Rectal smooth muscle tissue (tissue), 1 donor: ENCODE measurements around the gene EZH2.

Experiments used
- H3K27ac ChIP-seq: one replicate; pipeline ENCODE4 v1.7.0; 2013; ENCODE audit warnings: low read depth, low read length, inconsistent platforms
- H3K27me3 ChIP-seq: one replicate; pipeline ENCODE4 v1.7.0; 2013; ENCODE audit warnings: low read length; ENCODE audit not compliant: control insufficient read depth, insufficient read depth
- H3K36me3 ChIP-seq: one replicate; pipeline ENCODE4 v1.7.0; 2013; ENCODE audit warnings: low read length; ENCODE audit not compliant: control insufficient read depth, insufficient read depth
- H3K4me1 ChIP-seq: one replicate; pipeline ENCODE4 v1.7.0; 2013; ENCODE audit warnings: low read length; ENCODE audit not compliant: control insufficient read depth, insufficient read depth
- H3K4me3 ChIP-seq: one replicate; pipeline ENCODE4 v1.7.0; 2013; ENCODE audit warnings: low read length
- H3K9ac ChIP-seq: one replicate; pipeline ENCODE4 v1.7.0; 2013; ENCODE audit warnings: low read length

Gene EZH2

DNA sequence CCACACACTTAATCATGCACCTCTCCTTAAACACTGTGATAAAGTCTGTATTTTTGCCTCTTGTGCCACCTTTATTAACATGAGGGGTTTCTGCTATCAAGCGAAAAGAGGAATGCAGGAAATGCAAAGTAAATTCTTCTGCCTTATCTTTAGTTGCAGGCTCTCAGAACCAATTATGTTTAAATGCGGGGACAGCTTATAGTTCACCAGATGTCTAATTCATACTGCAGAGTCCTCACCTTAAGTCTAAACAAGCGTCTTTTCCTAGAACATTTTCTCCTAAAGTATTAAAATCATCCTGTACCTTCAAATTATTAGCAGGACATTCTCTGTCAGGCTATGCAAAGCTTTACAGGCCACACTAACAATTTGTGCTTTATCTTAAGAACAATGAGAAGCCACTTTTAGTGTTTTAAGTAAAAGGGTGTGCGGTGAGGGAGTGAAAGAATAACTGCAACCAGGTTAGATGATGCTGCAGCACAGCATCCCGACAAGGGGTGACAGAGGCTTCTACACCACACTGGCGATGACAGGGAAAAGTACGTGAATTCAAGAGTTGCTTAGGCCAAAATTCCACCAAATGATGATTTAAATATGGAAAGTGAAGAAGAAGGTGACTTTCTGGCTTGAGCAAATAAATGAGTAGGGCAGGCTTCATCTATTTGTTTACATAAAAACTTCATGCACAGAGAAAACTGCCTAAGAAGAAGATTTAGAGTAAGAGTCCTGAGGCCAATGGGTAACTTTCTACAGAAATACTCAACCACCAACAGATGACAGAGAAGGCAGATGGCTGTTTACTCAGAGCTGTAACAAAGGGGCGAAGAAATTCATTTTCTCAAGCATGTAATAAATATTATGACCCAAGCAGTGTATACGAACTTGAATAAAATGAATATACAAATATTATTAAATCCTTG, 36.0 kb downstream of the EZH2 start:
- Histone ChIP-seq H3K36me3 (no peaks in the 10 kb centered on the region), H3K4me3 (no peak overlapping the region), H3K9ac (no peak overlapping the region), H3K27ac (no peak overlapping the region), H3K27me3 (no peaks in the 10 kb centered on the region), H3K4me1 (no peaks in the 10 kb centered on the region)

DNA sequence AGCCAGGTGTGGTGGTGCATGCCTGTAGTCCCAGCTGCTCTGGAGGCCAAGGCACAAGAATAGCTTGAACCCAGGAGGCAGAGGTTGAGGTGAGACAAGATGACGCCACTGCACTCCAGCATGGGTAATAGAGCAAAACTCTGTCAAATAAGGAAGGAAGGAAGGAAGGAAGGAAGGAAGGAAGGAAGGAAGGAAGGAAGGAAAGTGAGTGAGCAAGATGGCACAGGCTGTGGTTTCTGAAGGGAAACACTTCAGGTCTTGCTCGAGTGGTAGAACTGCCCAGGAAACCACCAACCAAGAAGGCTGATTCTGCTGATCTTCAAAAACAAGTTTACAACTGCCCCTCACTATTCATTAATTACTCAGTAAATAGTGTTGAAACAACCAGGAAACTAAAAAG, 45.2 kb downstream of the EZH2 start:
- no peak overlapping the region for H3K27ac ChIP-seq
- H3K36me3 ChIP-seq = no peaks in the 10 kb centered on the region
- H3K4me3 ChIP-seq = no peak overlapping the region
- no peaks in the 10 kb centered on the region for H3K4me1 ChIP-seq
- H3K27me3 ChIP-seq = no peaks in the 10 kb centered on the region
- no peak overlapping the region for H3K9ac ChIP-seq

DNA sequence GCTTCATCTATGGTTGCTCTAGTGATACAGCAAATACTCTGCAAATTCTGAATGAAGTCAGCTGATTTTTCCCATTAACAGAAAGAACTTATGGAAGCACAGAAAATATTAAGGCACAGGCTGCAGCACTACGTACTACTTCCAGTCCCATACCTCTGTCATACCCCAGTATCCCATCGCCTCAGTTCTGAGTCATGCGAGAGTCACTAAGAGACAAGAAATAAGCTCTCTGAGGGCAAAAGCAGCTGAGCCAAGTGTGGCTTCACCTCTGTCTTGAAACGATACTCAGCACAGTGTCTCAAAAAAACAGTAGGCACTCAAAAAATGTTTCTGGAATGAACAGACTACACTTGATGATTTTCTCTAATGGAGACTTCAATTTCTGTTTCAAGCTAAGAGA, 48.2 kb downstream of the EZH2 start:
- Histone ChIP-seq H3K4me1 (no peaks in the 10 kb centered on the region), H3K36me3 (no peaks in the 10 kb centered on the region), H3K27me3 (no peaks in the 10 kb centered on the region), H3K27ac (no peak overlapping the region), H3K4me3 (no peak overlapping the region), H3K9ac (no peak overlapping the region)

DNA sequence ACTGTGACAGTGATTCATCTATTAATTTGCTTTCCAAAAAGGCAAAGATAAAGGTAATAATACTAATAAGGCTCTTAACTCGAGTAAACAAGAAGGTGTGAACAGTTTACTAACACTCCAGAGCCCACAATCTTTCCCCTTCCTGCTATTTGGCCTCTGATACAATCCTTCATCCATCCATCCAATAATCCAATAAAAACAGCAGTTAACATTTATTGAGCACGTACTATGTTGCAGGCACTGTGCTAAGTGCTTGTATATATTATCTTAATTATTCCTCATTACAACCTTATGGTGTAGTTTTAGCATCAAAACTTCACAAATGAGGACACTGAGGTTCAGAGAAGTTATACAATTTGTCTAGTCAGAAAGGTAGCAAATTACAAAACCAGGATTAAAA, 49.5 kb downstream of the EZH2 start:
- no peak overlapping the region for H3K27ac ChIP-seq
- H3K4me3 ChIP-seq = no peak overlapping the region
- H3K4me1 ChIP-seq = no peaks in the 10 kb centered on the region

DNA sequence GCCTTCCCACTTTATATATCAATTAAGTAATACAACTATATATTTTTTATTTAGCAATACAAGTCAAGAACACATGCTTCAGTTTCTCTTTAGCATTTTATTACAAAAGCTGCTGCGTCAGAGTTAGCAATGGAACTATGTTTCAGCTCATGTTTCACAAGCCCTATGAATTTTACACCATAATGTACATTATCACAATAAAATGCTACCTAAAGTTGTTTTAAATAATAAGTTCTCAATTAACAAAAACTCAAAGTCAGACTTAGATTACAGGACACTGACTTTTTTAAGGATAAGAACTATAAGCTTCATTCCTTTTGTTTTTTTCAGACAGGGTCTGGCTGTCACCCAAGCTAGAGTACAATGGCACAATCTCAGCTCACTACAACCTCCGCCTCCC, 52.3 kb downstream of the EZH2 start:
- Histone ChIP-seq H3K9ac (no peak overlapping the region), H3K27ac (no peak overlapping the region), H3K36me3 (no peaks in the 10 kb centered on the region), H3K4me1 (no peaks in the 10 kb centered on the region), H3K4me3 (no peak overlapping the region), H3K27me3 (no peaks in the 10 kb centered on the region)

More for the DNA sequence above, 49.5 kb downstream of the EZH2 start:
- H3K36me3 ChIP-seq = no peaks in the 10 kb centered on the region
- H3K9ac ChIP-seq = no peak overlapping the region
- H3K27me3 ChIP-seq = no peaks in the 10 kb centered on the region

DNA sequence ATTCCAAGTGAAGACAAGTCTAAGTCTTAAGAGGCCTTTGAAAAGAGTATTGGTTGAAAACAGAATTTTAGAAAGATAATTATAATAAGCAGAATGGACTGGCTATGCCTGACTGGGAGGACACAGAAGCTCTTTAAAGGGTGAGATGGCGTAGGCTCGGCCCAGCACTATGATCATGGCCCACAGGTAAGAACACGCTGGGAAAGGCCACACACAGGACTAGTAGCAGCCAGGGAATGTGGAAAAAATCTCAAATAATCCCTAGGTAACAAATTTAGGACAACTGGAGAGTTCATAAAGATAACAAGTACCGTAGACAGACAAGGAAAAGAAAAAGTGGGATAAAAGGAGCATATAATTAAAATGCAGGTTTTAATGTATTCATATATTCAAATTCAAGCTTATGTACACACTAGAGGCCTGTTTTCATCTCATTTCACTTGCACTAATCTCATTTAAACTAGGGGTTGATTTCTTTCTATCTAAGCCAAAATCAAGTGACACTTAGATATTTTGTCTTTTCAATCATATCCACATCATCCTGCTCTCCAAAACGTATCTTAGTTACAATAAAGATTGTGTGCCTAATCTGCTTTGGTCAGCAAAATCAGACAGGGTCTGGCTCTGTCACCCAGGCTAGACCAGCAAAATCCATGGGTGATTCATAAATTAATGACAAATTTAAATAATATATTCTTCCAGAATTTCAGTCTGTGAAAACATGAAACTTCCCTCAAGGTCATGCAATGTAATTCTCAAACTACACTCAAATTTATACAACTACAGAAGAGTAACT, 53.0 kb downstream of the EZH2 start:
- Histone ChIP-seq H3K27me3 (no peaks in the 10 kb centered on the region), H3K9ac (no peak overlapping the region), H3K4me3 (no peak overlapping the region), H3K4me1 (no peaks in the 10 kb centered on the region), H3K27ac (no peak overlapping the region), H3K36me3 (no peaks in the 10 kb centered on the region)

DNA sequence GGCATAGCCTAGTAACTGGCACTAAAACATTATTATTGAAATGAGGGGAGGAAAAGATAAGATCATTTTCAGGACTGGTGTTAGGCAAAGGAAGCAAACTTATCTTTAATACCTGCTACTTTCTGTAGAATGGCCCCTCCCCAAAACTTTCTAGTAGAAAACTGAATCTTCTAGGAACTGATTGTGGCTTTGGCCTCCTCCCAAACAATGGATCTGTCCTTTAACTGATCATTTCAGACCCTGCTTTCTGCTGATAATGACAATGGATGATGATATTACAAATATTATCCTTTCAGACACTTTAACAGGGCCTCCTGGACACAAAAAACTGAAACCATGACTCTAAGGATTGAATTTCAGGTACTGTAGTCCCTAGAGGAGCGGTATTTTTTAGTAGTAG, 55.1 kb downstream of the EZH2 start:
- Histone ChIP-seq H3K27ac (no peak overlapping the region), H3K4me1 (no peaks in the 10 kb centered on the region), H3K4me3 (no peak overlapping the region), H3K36me3 (no peaks in the 10 kb centered on the region), H3K9ac (no peak overlapping the region), H3K27me3 (no peaks in the 10 kb centered on the region)

DNA sequence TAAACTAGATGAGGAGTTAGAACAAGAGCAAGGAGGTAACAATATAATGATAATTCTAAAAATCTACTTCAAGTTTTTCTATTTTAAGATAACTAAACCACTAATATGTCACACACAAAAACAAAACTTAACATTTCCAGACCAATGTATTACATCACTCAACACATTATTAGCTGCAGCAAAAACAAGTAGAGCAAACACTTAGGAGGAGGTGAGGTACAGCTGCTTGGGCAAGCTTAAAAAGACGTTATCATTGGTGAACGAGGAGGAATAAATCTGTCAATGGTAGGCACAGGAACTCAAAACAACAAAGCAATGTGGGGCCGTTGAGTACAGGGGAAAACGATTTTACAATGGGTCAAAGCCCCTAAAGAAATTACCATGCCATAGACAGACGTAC, 58.8 kb downstream of the EZH2 start:
- Histone ChIP-seq H3K4me1 (no peaks in the 10 kb centered on the region), H3K4me3 (no peak overlapping the region), H3K9ac (no peak overlapping the region), H3K27me3 (no peaks in the 10 kb centered on the region), H3K36me3 (no peaks in the 10 kb centered on the region), H3K27ac (no peak overlapping the region)

DNA sequence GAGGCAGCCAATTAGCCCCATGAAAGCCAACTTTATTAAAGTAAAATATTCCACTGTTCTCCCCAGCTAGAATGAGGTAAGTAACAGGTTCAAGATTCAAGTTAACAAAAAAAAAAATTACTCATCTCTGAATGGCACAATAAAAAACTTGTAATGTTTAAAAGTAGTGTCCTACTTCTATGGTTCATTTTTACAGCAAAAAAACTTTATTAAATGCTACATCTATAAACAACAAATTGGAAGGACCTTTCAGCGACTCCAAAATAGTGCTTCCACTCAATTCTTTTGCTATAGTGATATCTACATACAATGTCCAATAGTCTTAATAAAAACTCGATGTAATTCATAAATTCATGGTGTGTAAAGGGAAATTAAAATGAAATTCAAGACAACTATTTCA, 59.2 kb downstream of the EZH2 start:
- Histone ChIP-seq H3K4me3 (no peak overlapping the region), H3K9ac (no peak overlapping the region), H3K4me1 (no peaks in the 10 kb centered on the region), H3K27ac (no peak overlapping the region), H3K27me3 (no peaks in the 10 kb centered on the region), H3K36me3 (no peaks in the 10 kb centered on the region)

DNA sequence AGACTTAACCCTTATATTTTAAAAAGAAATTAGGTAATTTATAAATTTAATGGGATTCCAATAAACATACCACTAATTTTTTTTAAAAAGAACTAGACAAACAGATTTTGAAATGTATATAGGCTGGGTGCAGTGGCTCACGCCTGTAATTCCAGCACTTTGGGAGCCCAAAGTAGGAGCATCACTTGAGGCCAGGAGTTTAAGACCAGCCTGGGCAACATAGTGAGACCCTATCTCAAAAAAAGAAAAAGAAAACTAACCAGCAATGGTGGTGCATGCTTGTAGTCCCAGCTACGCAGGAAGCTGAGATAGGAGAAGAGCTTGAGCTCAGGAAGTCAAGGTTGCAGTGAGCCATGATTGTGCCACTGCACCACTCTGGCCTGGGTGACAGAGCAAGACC, 62.7 kb downstream of the EZH2 start:
- Histone ChIP-seq H3K4me3 (no peak overlapping the region), H3K4me1 (no peaks in the 10 kb centered on the region), H3K9ac (no peak overlapping the region), H3K27ac (no peak overlapping the region), H3K36me3 (no peaks in the 10 kb centered on the region), H3K27me3 (no peaks in the 10 kb centered on the region)

DNA sequence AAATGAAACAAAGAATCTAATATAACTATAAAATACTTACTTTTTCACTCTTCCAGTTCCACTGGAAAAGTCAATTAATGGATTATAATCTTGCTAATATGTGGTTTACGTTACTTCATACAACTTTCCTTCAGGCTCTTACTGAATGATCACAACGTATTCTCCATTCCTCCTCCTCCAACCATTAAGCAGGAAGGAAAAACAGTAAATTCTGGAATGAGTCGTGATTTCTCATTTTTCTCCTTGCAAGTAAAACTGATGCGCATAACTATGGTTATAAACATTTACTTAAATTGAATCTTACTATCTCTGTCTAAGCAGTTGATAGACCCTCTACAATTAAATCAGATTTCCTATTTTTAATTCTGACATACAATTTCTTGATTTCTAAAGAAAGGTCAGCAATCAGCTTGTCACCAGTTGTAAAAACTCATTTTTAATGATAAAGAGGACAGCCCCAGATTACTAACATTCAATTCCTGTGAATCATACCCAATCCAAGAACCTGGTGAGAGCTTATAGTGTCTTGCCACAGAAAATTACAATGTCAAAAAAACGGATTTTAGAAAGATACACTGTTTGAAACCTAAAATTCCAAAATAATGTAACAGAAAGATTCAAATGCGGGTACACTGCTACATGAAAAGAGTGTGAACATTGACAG, 64.3 kb downstream of the EZH2 start:
- Histone ChIP-seq H3K27me3 (no peaks in the 10 kb centered on the region), H3K36me3 (no peaks in the 10 kb centered on the region), H3K9ac (no peak overlapping the region)

DNA sequence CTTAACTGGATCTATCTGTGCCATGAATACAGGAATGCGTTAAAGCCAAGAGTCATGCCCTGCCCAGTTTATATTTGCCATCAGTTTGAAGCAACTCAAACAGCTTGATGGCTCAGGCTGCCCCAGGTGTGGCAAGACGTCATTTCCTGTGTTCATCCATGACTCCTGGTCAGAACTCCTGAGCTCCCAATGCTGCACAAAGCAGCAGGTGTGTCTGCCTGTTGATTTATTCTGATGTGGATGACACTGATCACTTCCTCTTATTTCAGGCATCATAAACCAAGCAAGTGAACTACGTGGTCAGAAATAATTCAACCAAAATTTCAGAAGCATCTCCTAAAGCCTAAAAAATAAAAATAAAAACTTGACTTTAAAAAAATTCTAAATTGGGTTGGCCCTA, 68.5 kb downstream of the EZH2 start:
- Histone ChIP-seq H3K27ac (no peak overlapping the region), H3K4me1 (no peaks in the 10 kb centered on the region), H3K27me3 (no peaks in the 10 kb centered on the region), H3K36me3 (no peaks in the 10 kb centered on the region), H3K9ac (no peak overlapping the region), H3K4me3 (no peak overlapping the region)

More for the DNA sequence above, 64.3 kb downstream of the EZH2 start:
- H3K27ac ChIP-seq = no peak overlapping the region
- H3K4me1 ChIP-seq = no peaks in the 10 kb centered on the region
- H3K4me3 ChIP-seq = no peak overlapping the region
